Retinal pigment epithelial cell (primary cell): ENCODE results near the gene ARL8A.

Experiments used
- DNase-seq: peaks from one replicate; pipeline ENCODE4 v3.0.0-alpha.2; 2010; ENCODE audit warnings: low read depth
- H3K4me3 ChIP-seq: 2 replicates; pipeline ENCODE4 v1.5.1; 2011; ENCODE audit warnings: mild to moderate bottlenecking, low read length, control low read depth, moderate library complexity
- TF ChIP-seq, protein P1 (sequence below): conservative IDR thresholded peaks from 2 replicates; pipeline ENCODE4 v1.5.1; 2011; ENCODE audit warnings: low read depth, low read length, control low read depth, inconsistent platforms

Gene ARL8A

DNA sequence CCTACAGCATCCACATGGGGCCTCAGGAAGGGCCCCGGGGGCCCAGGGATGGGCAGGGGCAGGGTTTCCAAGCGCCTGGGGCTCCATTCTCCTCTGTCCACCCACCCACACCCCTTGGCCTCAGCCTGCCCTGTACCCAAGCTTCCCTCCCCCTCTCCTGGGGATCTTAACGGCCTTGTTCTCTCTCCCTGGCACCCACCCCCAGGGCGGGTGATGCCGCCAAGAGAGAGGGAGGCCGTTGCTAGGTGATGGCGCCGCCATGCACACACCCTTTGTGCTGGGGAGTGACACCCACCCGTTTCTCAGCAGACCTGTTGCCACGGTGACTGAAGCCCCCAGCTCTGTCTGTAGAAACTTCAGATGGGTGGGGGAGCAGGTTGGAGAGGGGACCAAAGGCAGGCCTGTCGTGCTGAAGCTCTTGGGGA is 14.2 kb downstream of the ARL8A start:
- DNase-seq = no peak
- TF ChIP-seq, protein P1, sequence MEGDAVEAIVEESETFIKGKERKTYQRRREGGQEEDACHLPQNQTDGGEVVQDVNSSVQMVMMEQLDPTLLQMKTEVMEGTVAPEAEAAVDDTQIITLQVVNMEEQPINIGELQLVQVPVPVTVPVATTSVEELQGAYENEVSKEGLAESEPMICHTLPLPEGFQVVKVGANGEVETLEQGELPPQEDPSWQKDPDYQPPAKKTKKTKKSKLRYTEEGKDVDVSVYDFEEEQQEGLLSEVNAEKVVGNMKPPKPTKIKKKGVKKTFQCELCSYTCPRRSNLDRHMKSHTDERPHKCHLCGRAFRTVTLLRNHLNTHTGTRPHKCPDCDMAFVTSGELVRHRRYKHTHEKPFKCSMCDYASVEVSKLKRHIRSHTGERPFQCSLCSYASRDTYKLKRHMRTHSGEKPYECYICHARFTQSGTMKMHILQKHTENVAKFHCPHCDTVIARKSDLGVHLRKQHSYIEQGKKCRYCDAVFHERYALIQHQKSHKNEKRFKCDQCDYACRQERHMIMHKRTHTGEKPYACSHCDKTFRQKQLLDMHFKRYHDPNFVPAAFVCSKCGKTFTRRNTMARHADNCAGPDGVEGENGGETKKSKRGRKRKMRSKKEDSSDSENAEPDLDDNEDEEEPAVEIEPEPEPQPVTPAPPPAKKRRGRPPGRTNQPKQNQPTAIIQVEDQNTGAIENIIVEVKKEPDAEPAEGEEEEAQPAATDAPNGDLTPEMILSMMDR = no peak
- H3K4me3 ChIP-seq = no peak overlapping the region

DNA sequence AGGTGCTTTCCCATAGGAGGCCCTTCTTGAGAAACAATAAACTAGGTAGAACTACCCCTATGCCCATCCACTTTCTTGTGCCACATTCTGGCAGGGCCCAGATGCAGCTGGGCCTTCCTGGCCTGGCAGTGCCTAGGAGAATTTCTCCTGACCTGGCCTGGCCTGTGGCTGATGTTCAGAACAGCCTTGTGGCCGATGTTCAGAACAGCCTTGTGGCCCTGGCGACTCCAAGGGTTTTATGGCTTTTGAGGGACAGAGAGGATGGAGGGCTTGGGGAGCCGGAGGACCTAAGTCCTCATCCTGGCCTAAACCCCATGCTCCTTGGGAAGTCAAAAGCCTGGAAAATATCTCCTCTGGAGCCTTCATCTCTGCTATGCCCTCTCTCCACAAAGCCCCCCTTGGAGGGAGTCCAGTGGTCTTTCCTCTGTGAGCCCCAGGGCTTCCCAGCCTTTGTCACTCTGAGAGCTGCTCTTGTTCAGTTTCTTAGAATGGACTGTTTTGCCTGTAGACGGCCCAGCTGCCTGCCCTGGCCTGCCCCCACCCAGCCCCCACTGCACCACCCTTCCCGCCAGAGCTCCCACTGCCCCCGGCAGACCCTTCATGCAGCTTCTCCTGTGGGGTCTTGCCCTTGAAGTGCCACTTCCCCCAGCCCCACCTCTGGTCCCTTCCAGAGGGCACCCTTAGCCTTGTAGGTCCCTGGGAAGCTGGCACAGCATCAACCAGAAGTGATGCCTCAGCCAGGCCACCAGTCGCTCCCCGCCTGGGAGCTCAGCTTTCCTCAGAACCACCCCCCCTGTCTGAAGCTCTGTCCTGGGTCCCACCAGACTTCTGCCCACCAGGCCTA is 14.9 kb downstream of the ARL8A start:
- TF ChIP-seq, protein P1 = no peak
- H3K4me3 ChIP-seq = no peak overlapping the region
- DNase-seq = no peak

- no peak for DNase-seq
- no peak overlapping the region for H3K4me3 ChIP-seq
- TF ChIP-seq, protein P1 = no peak
Measured at GRCh38 chr1:202127836-202128622, 16.5 kb downstream of the ARL8A start.

GRCh38 chr1:202127061-202127460 is 17.5 kb downstream of the ARL8A start:
- DNase-seq = no peak
- TF ChIP-seq, protein P1 = no peak
- no peak overlapping the region for H3K4me3 ChIP-seq

- TF ChIP-seq, protein P1 = no peak
- DNase-seq = no peak
- no peak overlapping the region for H3K4me3 ChIP-seq
Measured at GRCh38 chr1:202126426-202126825, 18.1 kb downstream of the ARL8A start.

DNA sequence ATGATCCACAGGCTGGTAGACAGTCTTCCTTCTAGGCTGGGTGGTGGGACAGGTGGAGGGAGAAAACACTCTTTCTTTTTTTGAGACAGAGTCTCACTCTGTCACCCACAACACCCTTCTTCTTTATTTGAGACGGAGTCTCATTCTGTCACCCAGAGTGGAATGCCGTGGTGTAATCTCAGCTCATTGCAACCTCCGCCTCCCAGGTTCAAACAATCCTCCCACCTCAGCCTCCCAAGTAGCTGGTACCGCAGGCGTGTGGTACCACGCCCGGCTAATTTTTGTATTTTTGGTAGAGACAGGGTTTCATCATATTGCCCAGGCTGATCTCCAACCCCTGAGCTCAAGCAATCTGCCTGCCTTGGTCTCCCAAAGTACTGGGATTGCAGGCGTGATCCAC is 18.9 kb downstream of the ARL8A start:
- no peak for DNase-seq

More for the DNA sequence above, 18.9 kb downstream of the ARL8A start:
- no peak overlapping the region for H3K4me3 ChIP-seq
- TF ChIP-seq, protein P1 = no peak
